Right lobe of liver (tissue), 4 donors: ENCODE data around the gene CPNE7.

ENCODE experiments used
- CTCF ChIP-seq, 4 donors: fragments of 200-600 bp in 3 of 4; fragments of 450-650 bp in 1 of 4; IDR thresholded peaks; one replicate each; pipeline versions ENCODE4 v1.5.1 to v1.8.0; 2016 to 2022; ENCODE audit warnings: antibody characterized with exemption in 4 of 4, mild to moderate bottlenecking in 2 of 4
- POLR2A ChIP-seq: fragments of 450-650 bp; IDR thresholded peaks from one replicate; pipeline ENCODE4 v1.6.1; 2017; ENCODE audit warnings: antibody characterized with exemption, mild to moderate bottlenecking
- donor health status: DM: no; HTN: no; CAD: no.
- donor health status: DM: no; HTN: no; CAD: no.
- donor health status: DM: no; HTN: yes; CAD: no.

DNA sequence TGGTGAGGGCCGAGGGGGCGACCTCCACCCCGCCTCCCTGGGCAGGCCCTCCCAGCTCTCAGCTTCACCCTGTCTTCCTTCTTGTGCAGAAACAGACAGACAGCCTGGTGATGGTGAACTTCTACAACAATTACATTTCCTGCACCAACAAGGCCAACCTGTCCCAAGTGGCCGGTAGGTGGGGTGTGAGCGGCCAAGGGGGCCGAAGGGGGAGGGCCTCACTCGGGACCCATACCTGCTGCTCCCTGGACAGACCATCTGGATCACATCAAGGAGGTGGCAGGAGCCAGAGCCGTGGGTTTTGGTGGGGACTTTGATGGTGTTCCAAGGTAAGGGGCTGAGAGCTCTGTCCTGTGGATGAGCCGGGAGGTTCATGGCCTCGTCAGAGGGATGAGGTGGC is 61.8 kb downstream of the CPNE7 start:
- no peak for TF ChIP-seq CTCF (IDR thresholded peaks at IDR 0.05)
- TF ChIP-seq POLR2A, result no peak
